ENCODE data around the gene IL17D. TPM values are rescaled to one million over a fixed set of nuclear protein-coding genes. Genes with fewer than 3 reads are reported as not detected.

IL17D gene
- total RNA-seq, 2 experiments from 2014 or later, result 0.47 TPM; not detected in 1

GRCh38 chr13:20719783-20720182, 16.3 kb downstream of the IL17D start:
- no peaks in the 10 kb centered on the region for H3K4me1 Mint-ChIP-seq (ENCODE audit: low read depth)

GRCh38 chr13:20720499-20720898, 17.0 kb downstream of the IL17D start:
- Mint-ChIP-seq H3K27ac (no peak overlapping the region), H3K4me1 (ENCODE audit: low read depth) (no peaks in the 10 kb centered on the region), H3K4me3 (no peak overlapping the region), H3K27me3 (no peaks in the 10 kb centered on the region), H3K36me3 (ENCODE audit: low read depth) (no peaks in the 10 kb centered on the region), H3K9me3 (no peaks in the 10 kb centered on the region)
- Histone ChIP-seq H3K36me3 (ENCODE audit: insufficient read depth, low read length) (no peaks in the 10 kb centered on the region), H3K27me3 (ENCODE audit: control insufficient read depth in 1 of 2, insufficient read depth in 2 of 2, low read length in 2 of 2) (peaks cover 18 to 24% of the 10 kb centered on the region in 2 experiments), H3K4me1 (ENCODE audit: insufficient read depth, low read length) (peaks cover 11% of the 10 kb centered on the region), H3K9me3 (ENCODE audit: control insufficient read depth in 1 of 2, insufficient read depth in 1 of 2, low read length in 2 of 2) (peaks cover 0 to 7% of the 10 kb centered on the region in 2 experiments), H3K4me3 (ENCODE audit: low read length) (no peak overlapping the region), H3K27ac (ENCODE audit: low read depth in 1 of 2, low read length in 2 of 2) (no peak overlapping the region)
- DNase-seq (no peak), ATAC-seq (ENCODE audit: poor library complexity) (no peak)
- POLR2A ChIA-PET, result no interaction called here
- intact Hi-C loops (cut with DNase I, micrococcal nuclease), result no loop called here
- no peak for TF ChIP-seq CTCF (IDR thresholded peaks at IDR 0.05)
- CTCF ChIA-PET, result no interaction called here

More at GRCh38 chr13:20719783-20720182, 16.3 kb downstream of the IL17D start:
- no peaks in the 10 kb centered on the region for H3K36me3 Mint-ChIP-seq (ENCODE audit: low read depth)
- ATAC-seq (ENCODE audit: poor library complexity), result no peak
- ChIA-PET CTCF (no interaction called here), POLR2A (no interaction called here)
- no peak overlapping the region for H3K4me3 Mint-ChIP-seq
- H3K36me3 ChIP-seq (ENCODE audit: insufficient read depth, low read length), result no peaks in the 10 kb centered on the region
- intact Hi-C loops (cut with DNase I, micrococcal nuclease), result no loop called here
- no peak overlapping the region for H3K27ac ChIP-seq (ENCODE audit: low read depth in 1 of 2, low read length in 2 of 2)
- no peaks in the 10 kb centered on the region for H3K9me3 Mint-ChIP-seq
- peaks cover 11% of the 10 kb centered on the region for H3K4me1 ChIP-seq (ENCODE audit: insufficient read depth, low read length)
- peaks cover 3% of the 10 kb centered on the region for H3K27me3 Mint-ChIP-seq
- no peak overlapping the region for H3K27ac Mint-ChIP-seq
- no peak for DNase-seq
- TF ChIP-seq CTCF (IDR thresholded peaks at IDR 0.05), result no peak
- H3K27me3 ChIP-seq (ENCODE audit: control insufficient read depth in 1 of 2, insufficient read depth in 2 of 2, low read length in 2 of 2), result peaks cover 18 to 24% of the 10 kb centered on the region in 2 experiments
- peaks cover 0 to 7% of the 10 kb centered on the region in 2 experiments for H3K9me3 ChIP-seq (ENCODE audit: control insufficient read depth in 1 of 2, insufficient read depth in 1 of 2, low read length in 2 of 2)
- no peak overlapping the region for H3K4me3 ChIP-seq (ENCODE audit: low read length)

GRCh38 chr13:20721058-20721453, 17.6 kb downstream of the IL17D start:
- intact Hi-C loops (cut with DNase I, micrococcal nuclease), result no loop called here
- H3K27ac Mint-ChIP-seq, result no peak overlapping the region
- DNase-seq (no peak), ATAC-seq (ENCODE audit: poor library complexity) (no peak)
- no peak for TF ChIP-seq CTCF (IDR thresholded peaks at IDR 0.05)
- no peaks in the 10 kb centered on the region for H3K36me3 ChIP-seq (ENCODE audit: insufficient read depth, low read length)
- no peaks in the 10 kb centered on the region for H3K36me3 Mint-ChIP-seq (ENCODE audit: low read depth)
- H3K4me1 ChIP-seq (ENCODE audit: insufficient read depth, low read length), result peaks cover 11% of the 10 kb centered on the region
- ChIA-PET CTCF (no interaction called here), POLR2A (no interaction called here)
- H3K4me3 Mint-ChIP-seq, result no peak overlapping the region
- no peaks in the 10 kb centered on the region for H3K27me3 Mint-ChIP-seq
- no peaks in the 10 kb centered on the region for H3K4me1 Mint-ChIP-seq (ENCODE audit: low read depth)
- peaks cover 0 to 7% of the 10 kb centered on the region in 2 experiments for H3K9me3 ChIP-seq (ENCODE audit: control insufficient read depth in 1 of 2, insufficient read depth in 1 of 2, low read length in 2 of 2)
- no peak overlapping the region for H3K4me3 ChIP-seq (ENCODE audit: low read length)
- peaks cover 18 to 24% of the 10 kb centered on the region in 2 experiments for H3K27me3 ChIP-seq (ENCODE audit: control insufficient read depth in 1 of 2, insufficient read depth in 2 of 2, low read length in 2 of 2)
- no peaks in the 10 kb centered on the region for H3K9me3 Mint-ChIP-seq
- H3K27ac ChIP-seq (ENCODE audit: low read depth in 1 of 2, low read length in 2 of 2), result no peak overlapping the region

All from CD4-positive, alpha-beta T cell (primary cell).